Fibroblast of villous mesenchyme (primary cell): Measurements from ENCODE around the gene FAM3C. TPM values are rescaled to one million over a fixed set of nuclear protein-coding genes. Genes with fewer than 3 reads are reported as not detected.

Source experiments
- DNase-seq: peaks from one replicate; pipeline ENCODE4 v3.0.0-alpha.2; 2010; ENCODE audit warnings: low read depth
- H3K4me3 ChIP-seq: 2 replicates; pipeline ENCODE4 v1.5.1; 2011; ENCODE audit warnings: low read depth, mild to moderate bottlenecking, low read length
- total RNA-seq: library from RNA; depleted of rRNA; stranded (reverse); fragments of >200 nt; gene quantifications from 2 replicates; pipeline ENCODE4 v1.2.3, GENCODE V29; 2012
- TF ChIP-seq, protein P1 (sequence below): IDR thresholded peaks from 2 replicates; pipeline ENCODE4 v1.5.1; 2012; ENCODE audit warnings: low read depth, mild to moderate bottlenecking, low read length; ENCODE audit not compliant: insufficient read depth

FAM3C gene
- total RNA-seq, 1 donor = 35.8 TPM

DNA sequence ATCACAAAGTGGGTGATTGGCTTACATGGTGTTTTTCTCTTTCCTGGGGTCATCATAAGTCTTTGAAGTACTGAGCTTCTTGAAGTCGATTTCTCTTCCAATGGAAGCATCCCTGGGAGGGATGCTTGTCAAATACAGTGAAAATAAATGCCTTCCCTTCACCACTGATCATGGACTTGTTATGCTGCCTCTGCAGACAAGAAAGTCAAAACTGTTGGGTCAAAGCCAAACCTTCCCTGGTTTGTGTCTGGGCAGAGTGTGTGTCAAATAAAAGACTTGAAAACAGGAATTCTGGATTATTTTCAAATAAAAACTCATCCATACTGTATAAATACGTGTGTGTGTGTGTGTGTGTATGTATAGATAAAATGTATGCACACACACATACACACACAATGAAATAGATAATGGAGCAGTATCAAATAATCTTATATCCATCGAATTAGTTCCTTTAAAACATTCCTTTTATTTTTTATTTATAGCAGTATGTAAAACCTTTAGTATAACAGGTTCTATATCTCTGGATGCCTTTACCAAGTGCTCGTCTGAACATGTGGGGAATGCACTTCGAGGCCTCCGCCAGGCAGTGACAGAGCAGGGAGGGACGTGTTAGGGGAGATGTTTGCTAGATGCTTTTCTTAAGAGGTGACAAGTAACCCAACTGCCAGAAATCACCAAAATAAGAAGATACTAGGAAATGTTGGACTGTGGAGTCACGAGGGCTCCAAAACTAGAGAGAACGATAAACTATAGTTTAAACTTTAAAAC, 94.5 kb downstream of the FAM3C start:
- no peak overlapping the region for H3K4me3 ChIP-seq
- TF ChIP-seq, protein P1, sequence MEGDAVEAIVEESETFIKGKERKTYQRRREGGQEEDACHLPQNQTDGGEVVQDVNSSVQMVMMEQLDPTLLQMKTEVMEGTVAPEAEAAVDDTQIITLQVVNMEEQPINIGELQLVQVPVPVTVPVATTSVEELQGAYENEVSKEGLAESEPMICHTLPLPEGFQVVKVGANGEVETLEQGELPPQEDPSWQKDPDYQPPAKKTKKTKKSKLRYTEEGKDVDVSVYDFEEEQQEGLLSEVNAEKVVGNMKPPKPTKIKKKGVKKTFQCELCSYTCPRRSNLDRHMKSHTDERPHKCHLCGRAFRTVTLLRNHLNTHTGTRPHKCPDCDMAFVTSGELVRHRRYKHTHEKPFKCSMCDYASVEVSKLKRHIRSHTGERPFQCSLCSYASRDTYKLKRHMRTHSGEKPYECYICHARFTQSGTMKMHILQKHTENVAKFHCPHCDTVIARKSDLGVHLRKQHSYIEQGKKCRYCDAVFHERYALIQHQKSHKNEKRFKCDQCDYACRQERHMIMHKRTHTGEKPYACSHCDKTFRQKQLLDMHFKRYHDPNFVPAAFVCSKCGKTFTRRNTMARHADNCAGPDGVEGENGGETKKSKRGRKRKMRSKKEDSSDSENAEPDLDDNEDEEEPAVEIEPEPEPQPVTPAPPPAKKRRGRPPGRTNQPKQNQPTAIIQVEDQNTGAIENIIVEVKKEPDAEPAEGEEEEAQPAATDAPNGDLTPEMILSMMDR = no peak
- no peak for DNase-seq

DNA sequence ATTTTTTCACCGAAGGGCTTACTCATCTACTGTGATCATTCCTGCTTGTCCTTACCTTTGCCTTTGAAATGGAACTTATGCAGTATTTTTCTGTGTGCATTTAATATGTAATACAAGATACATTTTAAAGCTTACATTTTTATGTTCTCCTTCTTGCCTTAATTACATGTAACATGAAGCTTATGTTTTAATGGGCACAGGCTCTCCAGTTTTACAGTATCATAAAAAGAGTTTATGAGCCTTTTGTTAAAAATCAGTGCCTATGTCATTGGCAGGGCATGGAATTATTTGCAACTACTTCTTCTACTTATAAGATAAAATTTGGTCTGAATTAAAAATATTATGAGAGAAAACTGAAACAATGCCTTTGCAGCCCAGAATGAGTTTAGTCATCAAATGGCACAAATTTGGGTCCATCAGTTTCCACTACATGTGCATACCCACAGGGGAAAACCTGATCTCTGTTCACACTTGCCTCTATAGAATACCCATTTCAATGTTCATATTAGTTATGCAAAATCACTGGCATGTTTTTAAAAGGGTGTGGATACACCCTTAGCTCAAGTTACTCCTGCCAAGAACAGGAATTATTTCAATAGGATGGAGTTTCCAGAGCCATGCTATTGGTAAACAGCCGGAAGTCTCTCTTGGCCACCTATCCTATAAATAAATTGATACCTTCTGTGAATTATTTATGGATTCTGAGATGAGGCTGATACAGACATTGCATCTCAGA, 95.3 kb downstream of the FAM3C start:
- TF ChIP-seq, protein P1 = no peak
- no peak for DNase-seq

More for the DNA sequence above, 95.3 kb downstream of the FAM3C start:
- H3K4me3 ChIP-seq = no peak overlapping the region

Other genes with a start within 250 kb of the FAM3C start
- under 0.01 and 0.32 TPM in 2 replicates for gene WNT16, start 67.3 kb downstream of the FAM3C start, total RNA-seq